NCI-H2227 (cell line): ENCODE measurements around the gene B4GALNT3.
A peak's percentile ranks its signal among the peaks of the same experiment; 100 is the strongest.

Experiments
- DNase-seq: peaks from one replicate; lab custom pipeline; 2025; ENCODE audit not compliant: unreplicated experiment; lab: John Stamatoyannopoulos, UW

B4GALNT3 gene

GRCh38 chr12:508145-508544 lies 48.4 kb downstream of the B4GALNT3 start:
- no peak for DNase-seq

- no peak for DNase-seq
Measured at GRCh38 chr12:508795-509194, 49.1 kb downstream of the B4GALNT3 start.

GRCh38 chr12:509500-509899 lies 49.8 kb downstream of the B4GALNT3 start:
- DNase-seq = no peak

- DNase-seq = peak; percentile 4
Measured at GRCh38 chr12:510071-510825, 50.5 kb downstream of the B4GALNT3 start.

- no peak for DNase-seq
Measured at GRCh38 chr12:512933-513332, 53.2 kb downstream of the B4GALNT3 start.

GRCh38 chr12:513446-513845 lies 53.7 kb downstream of the B4GALNT3 start:
- no peak for DNase-seq

GRCh38 chr12:517538-517937 lies 57.8 kb downstream of the B4GALNT3 start:
- DNase-seq = no peak

GRCh38 chr12:520119-520518 lies 60.4 kb downstream of the B4GALNT3 start:
- no peak for DNase-seq

- DNase-seq = no peak
Measured at GRCh38 chr12:522692-523378, 63.1 kb downstream of the B4GALNT3 start.

- DNase-seq = no peak
Measured at GRCh38 chr12:524167-524951, 64.6 kb downstream of the B4GALNT3 start.

- DNase-seq = no peak
Measured at GRCh38 chr12:526089-526488, 66.3 kb downstream of the B4GALNT3 start.

GRCh38 chr12:527241-527640 lies 67.5 kb downstream of the B4GALNT3 start:
- no peak for DNase-seq

GRCh38 chr12:527729-528128 lies 68.0 kb downstream of the B4GALNT3 start:
- DNase-seq = no peak

GRCh38 chr12:530308-530707 lies 70.6 kb downstream of the B4GALNT3 start:
- no peak for DNase-seq

- no peak for DNase-seq
Measured at GRCh38 chr12:530821-531220, 71.1 kb downstream of the B4GALNT3 start.

- no peak for DNase-seq
Measured at GRCh38 chr12:531951-532585, 72.3 kb downstream of the B4GALNT3 start.

GRCh38 chr12:532908-533565 lies 73.3 kb downstream of the B4GALNT3 start:
- no peak for DNase-seq

- DNase-seq = no peak
Measured at GRCh38 chr12:533718-534117, 74.0 kb downstream of the B4GALNT3 start.

GRCh38 chr12:534216-534615 lies 74.5 kb downstream of the B4GALNT3 start:
- no peak for DNase-seq

- no peak for DNase-seq
Measured at GRCh38 chr12:535396-535795, 75.7 kb downstream of the B4GALNT3 start.

GRCh38 chr12:536751-537245 lies 77.1 kb downstream of the B4GALNT3 start:
- no peak for DNase-seq
